Fibroblast of lung (primary cell): Measurements from ENCODE around the gene RALBP1. TPM values are rescaled to one million over a fixed set of nuclear protein-coding genes. Genes with fewer than 3 reads are reported as not detected.

Experiments
- DNase-seq, 2 donors: peaks; one replicate each; pipeline versions ENCODE4 v3.0.0 to v3.0.0-alpha.2; 2010; ENCODE audit warnings: low read depth in 2 of 2
- H2AFZ ChIP-seq: 2 replicates; pipeline ENCODE4 v1.5.1; 2012; ENCODE audit warnings: low read length, control low read depth, inconsistent platforms
- H3K27ac ChIP-seq: 2 replicates; pipeline ENCODE4 v1.5.1; 2011; ENCODE audit warnings: low read length, control low read depth; ENCODE audit not compliant: insufficient read depth
- H3K27me3 ChIP-seq: 2 replicates; pipeline ENCODE4 v1.5.1; 2011; ENCODE audit warnings: mild to moderate bottlenecking, low read length; ENCODE audit not compliant: control insufficient read depth, insufficient read depth
- H3K36me3 ChIP-seq: 2 replicates; pipeline ENCODE4 v1.5.1; 2011; ENCODE audit warnings: low read length; ENCODE audit not compliant: control insufficient read depth, insufficient read depth
- H3K4me1 ChIP-seq: 2 replicates; pipeline ENCODE4 v1.5.1; 2011; ENCODE audit warnings: low read length; ENCODE audit not compliant: control insufficient read depth, insufficient read depth; ENCODE audit errors: extremely low read depth
- H3K4me2 ChIP-seq: 2 replicates; pipeline ENCODE4 v1.5.1; 2011; ENCODE audit warnings: low read length, control low read depth; ENCODE audit not compliant: insufficient read depth; ENCODE audit errors: extremely low read depth
- H3K4me3 ChIP-seq, 4 experiments: fragments of 200-600 bp in 1 of 4; sonication (generic) in 1 of 4; replicated peaks in 1 of 4; 2 replicates each; pipeline ENCODE4 v1.5.1; 2011 to 2016; ENCODE audit warnings: low read length in 4 of 4, low read depth in 3 of 4, mild to moderate bottlenecking in 3 of 4, control low read depth in 2 of 4, inconsistent platforms in 1 of 4, mixed read lengths in 1 of 4; ENCODE audit not compliant: insufficient read depth in 1 of 4; ENCODE audit errors: control extremely low read depth in 1 of 4
- H3K79me2 ChIP-seq: 2 replicates; pipeline ENCODE4 v1.5.1; 2012; ENCODE audit warnings: mild to moderate bottlenecking, low read length, inconsistent platforms; ENCODE audit not compliant: control insufficient read depth, insufficient read depth
- H3K9ac ChIP-seq: 2 replicates; pipeline ENCODE4 v1.5.1; 2011; ENCODE audit warnings: mild to moderate bottlenecking, low read length, control low read depth; ENCODE audit not compliant: insufficient read depth
- H3K9me3 ChIP-seq: 2 replicates; pipeline ENCODE4 v1.5.1; 2012; ENCODE audit warnings: low read depth, low read length; ENCODE audit not compliant: control insufficient read depth, insufficient read depth
- H4K20me1 ChIP-seq: 2 replicates; pipeline ENCODE4 v1.5.1; 2011; ENCODE audit warnings: low read length; ENCODE audit not compliant: control insufficient read depth, insufficient read depth; ENCODE audit errors: extremely low read depth
- CTCF ChIP-seq, 2 donors: IDR thresholded peaks in 1 of 2; conservative IDR thresholded peaks in 1 of 2; 1 replicate in 1 of 2; 2 replicates in 1 of 2; pipeline ENCODE4 v1.5.1; 2011 to 2012; ENCODE audit warnings: low read length in 2 of 2, control low read depth in 1 of 2, inconsistent platforms in 1 of 2, low read depth in 1 of 2, mild to moderate bottlenecking in 1 of 2
- EZH2 ChIP-seq: IDR thresholded peaks from 2 replicates; pipeline ENCODE4 v1.5.1; 2012; ENCODE audit warnings: low read length, control low read depth, mild to moderate bottlenecking; ENCODE audit errors: missing control alignments
- polyA plus RNA-seq, 2 donors: library from polyadenylated mRNA; depleted of rRNA in 1 of 2; stranded (reverse) in 1 of 2; unstranded in 1 of 2; fragments of >200 nt; gene quantifications; 2 replicates each; pipeline ENCODE4 v1.2.1, GENCODE V29; 2011 to 2012; ENCODE audit warnings: missing spikeins in 1 of 2
- total RNA-seq: library from RNA; depleted of rRNA; stranded (reverse); fragments of >200 nt; gene quantifications from 2 replicates; pipeline ENCODE4 v1.2.1, GENCODE V29; 2014

The RALBP1 gene
- total and polyA plus RNA-seq, 2 donors (not counting 1 experiment from before 2014, with no cell fraction given) = 72.3 to 72.4 TPM

- no peaks in the 10 kb centered on the region for H3K79me2 ChIP-seq
- H3K36me3 ChIP-seq = peaks cover 5% of the 10 kb centered on the region
- H3K27me3 ChIP-seq = no peaks in the 10 kb centered on the region
- no peaks in the 10 kb centered on the region for H4K20me1 ChIP-seq
- no peak overlapping the region for H3K27ac ChIP-seq
- no peak overlapping the region for H2AFZ ChIP-seq
- no peak overlapping the region for H3K4me3 ChIP-seq
- H3K4me2 ChIP-seq = no peak overlapping the region
- no peaks in the 10 kb centered on the region for H3K9me3 ChIP-seq
- TF ChIP-seq EZH2 = no peak
- TF ChIP-seq CTCF (conservative IDR thresholded peaks at IDR 0.05 in 1 of 2, IDR thresholded peaks at IDR 0.05 in 1 of 2; ENCODE audit: low read depth in 1 of 2, low read length in 2 of 2) = no peak
- DNase-seq = no peak
- no peaks in the 10 kb centered on the region for H3K4me1 ChIP-seq
- no peak overlapping the region for H3K9ac ChIP-seq
Measured at GRCh38 chr18:9570255-9570654, 94.9 kb downstream of the RALBP1 start.

- H2AFZ ChIP-seq = no peak overlapping the region
- no peaks in the 10 kb centered on the region for H3K9me3 ChIP-seq
- DNase-seq = no peak
- peaks cover 5% of the 10 kb centered on the region for H3K36me3 ChIP-seq
- no peak overlapping the region for H3K9ac ChIP-seq
- no peaks in the 10 kb centered on the region for H3K4me1 ChIP-seq
- H3K4me3 ChIP-seq = no peak overlapping the region
- no peak overlapping the region for H3K27ac ChIP-seq
- H3K4me2 ChIP-seq = no peak overlapping the region
- H3K27me3 ChIP-seq = no peaks in the 10 kb centered on the region
- no peaks in the 10 kb centered on the region for H4K20me1 ChIP-seq
- H3K79me2 ChIP-seq = no peaks in the 10 kb centered on the region
- TF ChIP-seq EZH2 (no peak), CTCF (conservative IDR thresholded peaks at IDR 0.05 in 1 of 2, IDR thresholded peaks at IDR 0.05 in 1 of 2; ENCODE audit: low read depth in 1 of 2, low read length in 2 of 2) (no peak)
Measured at GRCh38 chr18:9571546-9571945, 96.2 kb downstream of the RALBP1 start.

- H3K4me1 ChIP-seq = no peaks in the 10 kb centered on the region
- no peaks in the 10 kb centered on the region for H3K9me3 ChIP-seq
- H2AFZ ChIP-seq = no peak overlapping the region
- H3K27me3 ChIP-seq = no peaks in the 10 kb centered on the region
- no peak for TF ChIP-seq CTCF (conservative IDR thresholded peaks at IDR 0.05 in 1 of 2, IDR thresholded peaks at IDR 0.05 in 1 of 2; ENCODE audit: low read depth in 1 of 2, low read length in 2 of 2)
- TF ChIP-seq EZH2 = no peak
- no peak overlapping the region for H3K4me2 ChIP-seq
- H4K20me1 ChIP-seq = no peaks in the 10 kb centered on the region
- no peaks in the 10 kb centered on the region for H3K79me2 ChIP-seq
- no peak overlapping the region for H3K4me3 ChIP-seq
- peaks cover 3% of the 10 kb centered on the region for H3K36me3 ChIP-seq
- DNase-seq = no peak
- H3K27ac ChIP-seq = no peak overlapping the region
- H3K9ac ChIP-seq = no peak overlapping the region
Measured at GRCh38 chr18:9574473-9575115, 99.3 kb downstream of the RALBP1 start.
